LNCAP (cell line): ENCODE measurements around the gene PRKG1.

ENCODE experiments used
- CTCF ChIP-seq: fragments of 450-650 bp; IDR thresholded peaks from 2 replicates; pipeline ENCODE4 v1.5.1; 2017; ENCODE audit warnings: mild to moderate bottlenecking

The PRKG1 gene

GRCh38 chr10:52283174-52283573 is 1208.9 kb downstream of the PRKG1 start:
- TF ChIP-seq CTCF: no peak

- no peak for TF ChIP-seq CTCF
These were observed 1210.2 kb downstream of the PRKG1 start for GRCh38 chr10:52284416-52285013.

GRCh38 chr10:52287866-52288265 is 1213.6 kb downstream of the PRKG1 start:
- no peak for TF ChIP-seq CTCF

GRCh38 chr10:52297747-52298146 is 1223.5 kb downstream of the PRKG1 start:
- TF ChIP-seq CTCF: no peak

- no peak for TF ChIP-seq CTCF
These were observed 1226.5 kb downstream of the PRKG1 start for GRCh38 chr10:52300599-52301277.

- TF ChIP-seq CTCF: peak; percentile 73
These were observed 1234.2 kb downstream of the PRKG1 start for GRCh38 chr10:52308251-52309031.

GRCh38 chr10:52312942-52313255 is 1238.6 kb downstream of the PRKG1 start:
- no peak for TF ChIP-seq CTCF
